ENCODE results near the gene NF2. TPM values are rescaled to one million over a fixed set of nuclear protein-coding genes. Genes with fewer than 3 reads are reported as not detected.

The NF2 gene
- total RNA-seq, 2 experiments from 2014 or later = 23.1 to 24.5 TPM

GRCh38 chr22:29632672-29633071 is 29.2 kb downstream of the NF2 start:
- Histone ChIP-seq H3K36me3 (ENCODE audit: insufficient read depth, low read length) (peaks cover 9% of the 10 kb centered on the region), H3K4me3 (ENCODE audit: low read length) (no peak overlapping the region), H3K4me1 (ENCODE audit: insufficient read depth, low read length) (no peaks in the 10 kb centered on the region), H3K9me3 (ENCODE audit: control insufficient read depth in 1 of 2, insufficient read depth in 1 of 2, low read length in 2 of 2) (no peaks in the 10 kb centered on the region), H3K27ac (ENCODE audit: low read depth in 1 of 2, low read length in 2 of 2) (no peak overlapping the region), H3K27me3 (ENCODE audit: control insufficient read depth in 1 of 2, insufficient read depth in 2 of 2, low read length in 2 of 2) (no peaks in the 10 kb centered on the region)
- Mint-ChIP-seq H3K9me3 (no peaks in the 10 kb centered on the region), H3K4me3 (no peak overlapping the region), H3K27me3 (no peaks in the 10 kb centered on the region), H3K4me1 (ENCODE audit: low read depth) (peaks cover 73% of the 10 kb centered on the region), H3K36me3 (ENCODE audit: low read depth) (peaks cover 10% of the 10 kb centered on the region), H3K27ac (no peak overlapping the region)
- ChIA-PET POLR2A (no interaction called here), CTCF (no interaction called here)
- ATAC-seq (ENCODE audit: poor library complexity) = no peak
- no peak for TF ChIP-seq CTCF (IDR thresholded peaks at IDR 0.05)
- intact Hi-C loops (cut with DNase I, micrococcal nuclease) = loop anchor here in 1 of 2 experiments (5.0 kb wide), 1 partner anchor 455 kb away; no protein-coding TSS in a partner anchor
- DNase-seq = no peak

GRCh38 chr22:29633514-29634312 is 30.3 kb downstream of the NF2 start:
- intact Hi-C loops (cut with DNase I, micrococcal nuclease) = loop anchor here (2.0 to 5.0 kb wide), 2 partner anchors 371 to 454 kb away; no protein-coding TSS in a partner anchor
- POLR2A ChIA-PET = no interaction called here
- H3K4me1 Mint-ChIP-seq (ENCODE audit: low read depth) = peaks cover 65% of the 10 kb centered on the region
- no peak overlapping the region for H3K27ac Mint-ChIP-seq
- Histone ChIP-seq H3K27me3 (ENCODE audit: control insufficient read depth in 1 of 2, insufficient read depth in 2 of 2, low read length in 2 of 2) (no peaks in the 10 kb centered on the region), H3K36me3 (ENCODE audit: insufficient read depth, low read length) (peaks cover 16% of the 10 kb centered on the region), H3K4me1 (ENCODE audit: insufficient read depth, low read length) (no peaks in the 10 kb centered on the region), H3K4me3 (ENCODE audit: low read length) (no peak overlapping the region), H3K9me3 (ENCODE audit: control insufficient read depth in 1 of 2, insufficient read depth in 1 of 2, low read length in 2 of 2) (no peaks in the 10 kb centered on the region), H3K27ac (ENCODE audit: low read depth in 1 of 2, low read length in 2 of 2) (no peak overlapping the region)
- no peak for TF ChIP-seq CTCF (IDR thresholded peaks at IDR 0.05)
- no peak overlapping the region for H3K4me3 Mint-ChIP-seq
- CTCF ChIA-PET = no interaction called here
- ATAC-seq (ENCODE audit: poor library complexity) (no peak), DNase-seq (no peak)
- no peaks in the 10 kb centered on the region for H3K9me3 Mint-ChIP-seq
- H3K27me3 Mint-ChIP-seq = no peaks in the 10 kb centered on the region
- peaks cover 21% of the 10 kb centered on the region for H3K36me3 Mint-ChIP-seq (ENCODE audit: low read depth)

GRCh38 chr22:29634847-29635246 is 31.4 kb downstream of the NF2 start:
- Mint-ChIP-seq H3K9me3 (no peaks in the 10 kb centered on the region), H3K4me3 (no peak overlapping the region), H3K4me1 (ENCODE audit: low read depth) (peaks cover 57% of the 10 kb centered on the region), H3K27me3 (no peaks in the 10 kb centered on the region), H3K27ac (no peak overlapping the region), H3K36me3 (ENCODE audit: low read depth) (peaks cover 28% of the 10 kb centered on the region)
- peaks cover 22% of the 10 kb centered on the region for H3K36me3 ChIP-seq (ENCODE audit: insufficient read depth, low read length)
- DNase-seq (no peak), ATAC-seq (ENCODE audit: poor library complexity) (no peak)
- no peak for TF ChIP-seq CTCF (IDR thresholded peaks at IDR 0.05)
- no peaks in the 10 kb centered on the region for H3K9me3 ChIP-seq (ENCODE audit: control insufficient read depth in 1 of 2, insufficient read depth in 1 of 2, low read length in 2 of 2)
- H3K4me3 ChIP-seq (ENCODE audit: low read length) = no peak overlapping the region
- no peak overlapping the region for H3K27ac ChIP-seq (ENCODE audit: low read depth in 1 of 2, low read length in 2 of 2)
- POLR2A ChIA-PET = no interaction called here
- H3K27me3 ChIP-seq (ENCODE audit: control insufficient read depth in 1 of 2, insufficient read depth in 2 of 2, low read length in 2 of 2) = no peaks in the 10 kb centered on the region
- intact Hi-C loops (cut with DNase I, micrococcal nuclease) = loop anchor here (1.0 to 5.0 kb wide), 3 partner anchors 370 to 454 kb away; no protein-coding TSS in a partner anchor
- CTCF ChIA-PET = interaction anchor here (0.6 kb wide), 1 partner anchor 1494 kb away, joined by 3 read pairs; no protein-coding TSS in a partner anchor
- no peaks in the 10 kb centered on the region for H3K4me1 ChIP-seq (ENCODE audit: insufficient read depth, low read length)

Data from CD4-positive, alpha-beta T cell (primary cell).